ENCODE measurements around the gene ANTXRL.
A peak's percentile ranks its signal among the peaks of the same experiment; 100 is the strongest.
"Not testable (repeated sequence)": the region's sequence is repeated elsewhere in the genome, so short reads cannot be mapped to it uniquely, and the experiment has no call there.

Gene ANTXRL

DNA sequence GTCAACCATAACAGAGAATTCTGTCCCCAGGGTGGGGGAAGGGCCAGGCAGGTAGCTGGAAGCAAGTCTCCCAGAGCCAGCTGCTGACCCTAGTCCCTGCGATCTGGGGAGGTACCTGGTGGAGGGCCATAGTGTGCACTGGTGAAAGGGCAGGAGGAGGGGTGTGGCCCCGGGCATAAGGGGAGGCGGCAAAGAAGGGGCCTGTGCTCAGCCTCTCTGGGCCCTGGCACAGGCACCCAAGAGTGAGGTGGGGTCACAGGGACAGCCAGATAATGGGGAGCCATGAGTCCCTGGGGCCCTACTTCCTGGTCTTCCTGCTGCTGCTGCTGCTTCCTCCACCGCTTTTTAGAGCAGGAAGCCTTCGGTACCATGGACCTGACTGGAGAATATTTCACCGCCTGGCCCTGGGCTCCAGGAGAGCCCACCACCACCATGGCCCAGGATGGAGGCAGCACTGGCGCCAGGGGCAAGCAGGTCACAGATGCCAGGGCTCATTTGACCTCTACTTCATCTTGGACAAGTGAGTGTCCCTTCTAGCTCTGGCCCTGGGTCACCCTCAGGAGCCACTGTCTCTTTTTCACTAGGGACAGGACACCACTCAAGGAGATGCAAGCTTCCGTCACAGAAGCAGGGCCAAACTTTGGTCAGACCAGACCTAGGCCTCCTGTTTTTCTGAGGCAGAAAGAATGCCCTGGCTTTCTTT lies at the start of gene ANTXRL:
Gene ANTXRL, plus strand, starts transcription at position 7 of the 703 bp plus-strand sequence. Its CDS starts 266 bp downstream, at position 273.
- DNase-seq, result no peak

- no peak for DNase-seq
Measured at GRCh38 chr10:46237815-46238510, 48.8 kb upstream of the ANTXRL start.

- DNase-seq, result peak; percentile 55
Measured at GRCh38 chr10:46239247-46239646, 47.5 kb upstream of the ANTXRL start.

- DNase-seq, result no peak
Measured at GRCh38 chr10:46239993-46240683, 46.7 kb upstream of the ANTXRL start.

- no peak for DNase-seq
Measured at GRCh38 chr10:46240684-46241565, 45.9 kb upstream of the ANTXRL start.

GRCh38 chr10:46245381-46245900 lies 41.4 kb upstream of the ANTXRL start:
- no peak for DNase-seq

DNA sequence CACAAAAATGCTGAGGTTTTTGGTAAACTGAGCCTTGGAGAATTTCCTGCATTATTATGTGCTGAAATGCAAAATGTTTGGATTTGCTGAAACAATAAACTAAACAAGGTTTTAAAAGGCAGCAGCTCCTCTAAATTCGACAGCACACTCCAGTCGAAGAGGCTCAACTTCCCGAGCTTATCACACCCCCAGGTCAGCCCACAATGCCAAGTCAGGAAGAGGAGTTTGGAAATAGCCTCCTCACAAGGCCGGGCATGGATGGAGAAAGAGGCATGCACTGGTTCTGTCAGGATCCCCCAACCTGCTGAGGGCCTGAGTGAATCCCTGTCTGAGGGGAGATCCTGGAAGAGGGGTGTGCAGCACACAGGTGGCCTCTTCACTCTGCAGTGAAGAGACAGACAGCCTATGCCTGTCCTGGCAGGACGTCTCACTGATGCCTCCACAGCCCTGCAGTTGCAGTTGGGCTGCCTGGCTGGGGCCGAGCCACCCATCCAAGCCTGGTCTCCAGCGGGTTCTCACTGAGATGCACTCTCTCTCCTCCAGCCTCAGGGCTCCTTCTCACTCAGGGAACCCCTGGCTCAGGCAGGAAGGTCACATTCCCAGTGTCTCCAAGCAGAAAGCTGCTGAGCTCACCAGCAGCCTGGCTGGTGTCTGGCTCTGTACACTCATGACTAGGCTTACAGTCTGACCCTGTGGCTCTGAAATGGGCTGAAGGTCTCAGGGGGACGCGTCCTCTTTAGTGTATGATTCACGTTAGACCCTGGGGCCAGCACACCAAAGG lies 40.2 kb upstream of the ANTXRL start:
- DNase-seq, result not testable (repeated sequence)

DNA sequence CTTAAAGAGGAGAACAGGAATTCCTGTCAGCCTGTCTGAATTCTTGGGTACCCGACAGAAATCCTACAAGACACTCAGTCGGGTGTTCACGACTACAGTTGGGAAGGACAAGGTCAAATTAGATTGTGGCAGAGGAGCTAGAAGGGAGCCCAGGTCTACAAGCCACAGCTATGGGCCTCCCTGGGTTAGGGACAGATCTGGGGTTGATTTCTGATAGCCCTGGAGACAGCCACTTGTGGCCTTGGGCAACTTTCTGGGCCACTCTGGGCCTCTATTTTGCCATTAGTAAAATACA lies 39.7 kb upstream of the ANTXRL start:
- no peak for DNase-seq

DNA sequence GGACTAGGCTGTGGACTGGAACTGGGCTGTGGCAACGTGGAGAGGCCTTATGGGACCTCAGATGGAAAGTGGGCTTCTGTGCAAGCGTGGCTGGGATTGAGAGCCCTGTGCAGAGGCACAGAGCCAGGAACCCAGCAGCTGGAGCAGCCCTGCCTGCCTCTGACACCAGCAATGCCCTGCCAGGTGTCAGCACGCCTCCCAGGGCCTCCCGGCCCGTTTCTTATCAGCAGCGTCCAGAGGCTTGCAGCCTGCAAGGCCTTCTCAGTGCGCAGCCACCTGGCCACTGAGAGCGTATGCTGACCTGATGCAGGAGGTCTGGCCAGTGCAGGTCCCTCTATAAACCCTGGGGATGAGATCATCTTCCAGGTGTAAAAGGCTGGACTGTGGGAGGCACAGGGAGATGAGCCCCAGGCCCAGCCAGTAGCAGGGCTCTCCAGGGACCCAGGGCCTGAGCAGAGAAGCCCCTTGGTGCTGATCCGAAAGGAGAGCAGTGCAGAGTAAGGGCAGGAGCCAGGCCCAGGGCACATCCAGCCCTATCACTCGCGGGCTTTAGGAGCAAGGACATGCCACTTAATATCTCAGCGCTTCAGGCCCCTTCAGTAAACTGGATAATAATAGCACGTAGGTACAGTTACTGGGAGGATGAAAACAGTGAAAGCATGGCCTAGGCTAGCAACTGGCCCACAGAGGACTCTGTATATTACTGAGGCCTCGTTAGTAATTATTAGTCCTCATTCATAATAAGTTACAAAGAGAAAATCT lies 38.8 kb upstream of the ANTXRL start:
- peak; percentile 28 for DNase-seq

DNA sequence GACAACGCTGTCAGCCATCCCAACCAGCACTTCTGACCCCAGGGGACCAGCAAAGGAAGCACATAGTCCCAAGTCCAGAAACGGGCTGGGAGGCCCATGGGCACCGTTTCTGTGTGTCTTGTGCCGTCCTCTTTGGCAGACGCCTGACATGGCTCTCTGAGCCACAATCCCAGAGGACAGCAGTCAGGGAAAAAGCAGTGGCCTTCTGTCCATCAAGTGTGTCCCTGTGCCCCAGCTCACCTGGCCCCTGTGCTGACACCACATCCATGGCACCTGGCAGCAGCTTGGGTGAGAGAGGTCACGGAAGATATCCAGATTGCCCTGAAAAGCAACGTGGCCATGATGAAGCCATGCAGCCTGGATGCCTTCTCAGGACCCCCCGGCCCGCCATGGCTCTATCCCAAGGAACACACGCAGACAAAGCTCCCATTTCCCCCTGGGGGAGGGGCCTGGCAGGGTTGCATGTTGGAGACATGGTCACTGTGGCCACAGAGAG lies 38.1 kb upstream of the ANTXRL start:
- no peak for DNase-seq

DNA sequence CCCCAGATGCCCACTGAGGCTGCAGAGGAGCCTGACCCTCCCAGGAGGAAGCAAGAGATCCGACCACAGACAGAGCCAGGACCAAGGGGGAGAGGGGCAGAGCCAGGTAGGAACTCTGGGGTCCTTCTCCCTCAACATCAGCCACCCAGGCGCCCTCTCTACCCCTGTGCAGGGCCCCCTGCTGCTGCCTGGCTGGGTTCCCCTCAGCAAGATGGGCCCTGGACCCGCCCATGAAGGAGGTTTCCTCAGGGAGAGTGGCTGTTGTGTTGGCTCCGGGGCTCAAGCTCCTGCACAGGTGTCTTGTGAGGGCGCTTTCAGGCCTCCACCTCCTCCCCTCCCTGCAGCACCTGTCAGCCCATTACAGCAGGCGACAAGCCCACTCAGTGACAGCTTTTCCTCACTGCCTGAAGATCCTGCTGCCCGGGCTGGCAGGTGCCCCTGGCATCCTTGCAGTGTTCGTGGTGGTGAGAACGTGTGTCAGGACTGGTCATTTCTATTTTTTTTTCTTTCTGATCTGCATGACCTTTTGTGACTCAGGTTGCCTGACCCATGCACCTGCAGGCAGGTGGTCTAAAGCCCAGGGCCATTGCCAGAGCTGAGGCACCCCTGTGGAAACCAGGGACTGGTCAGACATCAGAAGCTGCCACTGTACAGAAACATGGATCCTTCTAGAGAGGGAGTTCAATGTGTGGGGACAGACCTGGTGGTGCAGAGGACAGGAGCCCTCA lies 37.0 kb upstream of the ANTXRL start:
- not testable (repeated sequence) for DNase-seq

DNA sequence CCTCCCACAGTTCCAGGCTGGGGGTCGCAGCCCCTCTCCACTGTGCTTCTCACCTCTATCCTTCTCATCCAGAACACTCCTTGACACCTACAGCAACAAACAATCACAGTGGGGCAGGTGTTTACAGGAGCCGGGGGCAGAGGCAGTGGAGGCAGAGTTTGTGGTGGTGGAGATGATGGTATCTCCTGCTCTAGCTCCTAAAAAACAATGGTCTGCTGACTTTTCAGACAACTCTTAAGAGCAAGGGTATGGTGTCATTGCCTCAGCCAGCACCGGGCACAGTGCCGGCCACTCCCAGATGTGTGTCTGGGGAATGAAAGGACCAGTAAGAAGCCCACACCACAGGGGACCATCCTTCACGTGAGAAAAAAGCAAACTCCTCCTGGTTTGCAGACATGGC lies 36.3 kb upstream of the ANTXRL start:
- DNase-seq, result peak; percentile 29

DNA sequence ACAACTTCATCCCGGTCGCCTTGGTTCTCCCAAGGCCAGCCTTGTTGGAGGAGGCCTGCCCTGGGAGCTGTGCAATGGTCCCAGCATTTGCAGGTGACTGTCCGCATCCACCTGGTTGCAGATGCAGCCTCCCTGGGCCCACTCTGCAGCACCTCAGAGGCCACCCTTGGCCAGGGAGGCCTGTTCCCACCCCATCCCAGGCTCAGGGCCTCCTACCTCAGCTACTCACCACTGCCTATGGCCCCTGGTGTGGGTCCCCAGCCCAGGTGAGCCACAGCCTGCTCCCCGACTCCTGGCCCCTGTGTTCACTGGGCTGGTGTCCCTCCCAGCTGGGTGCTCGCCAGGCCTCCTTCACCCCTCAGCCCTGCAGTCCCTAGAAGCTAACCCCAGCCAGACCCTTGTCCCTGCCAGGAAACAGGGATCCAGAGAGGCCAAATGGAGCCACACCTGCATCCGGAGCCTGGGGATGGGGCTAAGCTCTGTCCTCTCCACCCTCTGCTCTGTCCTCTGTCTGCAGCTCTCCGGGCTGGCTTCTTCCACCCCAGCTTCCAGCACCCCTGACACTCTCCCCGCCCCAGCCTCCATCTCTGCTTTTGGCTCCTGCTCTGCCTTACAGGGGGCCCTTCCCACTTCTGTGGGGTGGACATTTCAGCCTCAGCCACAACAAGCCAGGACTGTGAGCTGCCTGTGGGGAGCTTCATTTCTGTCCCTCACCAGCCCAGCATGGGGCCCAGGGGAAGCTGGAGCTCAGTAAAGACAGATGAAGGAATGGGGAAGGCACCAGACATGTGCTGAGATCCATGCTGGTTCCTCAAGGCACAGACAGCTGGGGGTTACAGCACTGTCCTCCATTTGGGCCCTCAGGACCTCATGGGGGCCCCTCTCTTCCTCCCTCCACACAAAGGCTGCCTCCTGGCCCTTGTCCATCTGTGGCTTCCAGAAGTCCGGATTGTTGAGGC lies 35.6 kb upstream of the ANTXRL start:
- no peak for DNase-seq

- DNase-seq, result no peak
Measured at GRCh38 chr10:46251857-46252847, 34.6 kb upstream of the ANTXRL start.

DNA sequence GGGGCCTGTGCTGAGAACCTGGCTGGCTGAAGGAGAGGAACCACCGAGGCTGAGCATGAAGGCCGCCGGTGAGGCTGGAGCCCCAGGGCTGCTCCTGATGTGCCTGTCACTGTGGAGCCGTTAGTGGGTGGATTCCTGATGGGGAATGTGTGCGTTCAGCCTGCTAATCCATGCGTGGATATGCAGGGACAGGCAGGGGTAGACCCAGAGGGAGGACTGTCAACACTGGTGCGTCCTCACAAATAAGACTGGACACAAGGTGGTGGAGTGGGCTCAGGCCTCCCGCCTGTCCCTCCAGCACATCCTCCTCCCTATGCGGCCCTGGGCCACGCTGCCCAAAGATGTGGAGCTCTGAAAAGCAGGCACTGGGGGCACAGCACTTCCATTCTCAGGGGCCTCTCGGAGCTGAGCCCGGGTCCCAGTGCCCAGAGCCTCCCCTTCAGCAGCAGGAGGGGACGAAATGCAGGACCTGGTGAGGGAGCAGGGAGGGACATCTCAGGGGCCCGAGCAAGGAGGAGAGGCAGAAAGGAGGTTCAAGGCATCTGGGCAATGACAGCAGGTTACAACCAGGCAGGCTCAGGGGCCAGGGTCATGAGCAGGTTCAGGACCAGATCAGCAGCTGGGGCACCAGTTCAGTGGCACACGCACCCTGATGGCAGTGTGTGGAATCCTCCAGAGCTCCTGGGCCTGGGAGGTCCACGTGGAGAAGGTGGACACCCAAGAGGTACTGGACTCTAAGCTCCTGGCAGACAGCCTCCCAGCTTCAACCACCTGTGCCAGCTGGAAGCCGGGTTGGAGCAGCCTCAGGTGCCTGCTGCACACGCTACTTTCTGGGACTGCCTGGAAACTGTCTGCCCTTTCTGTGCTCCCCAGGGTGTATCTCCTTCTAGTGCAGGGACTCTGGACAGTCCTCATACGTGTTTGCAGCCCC lies 33.5 kb upstream of the ANTXRL start:
- no peak for DNase-seq

DNA sequence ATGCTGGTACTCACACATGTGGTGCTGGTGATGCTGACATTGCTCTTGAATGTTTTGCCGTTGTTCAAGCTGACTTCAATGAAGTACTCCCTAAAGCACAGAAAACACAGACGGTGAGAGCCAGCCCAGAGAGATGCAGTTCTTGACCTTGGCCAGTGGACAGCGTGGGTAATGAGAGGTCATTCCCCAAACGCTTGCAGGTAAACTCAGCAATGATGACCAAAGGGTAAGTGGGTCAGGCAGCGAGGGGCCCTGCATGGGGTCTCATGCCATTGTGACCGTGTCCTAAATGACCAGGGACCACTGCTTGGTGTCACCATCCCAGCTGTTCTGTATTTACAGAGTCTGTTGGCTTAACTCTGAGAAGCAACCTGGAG lies 32.8 kb upstream of the ANTXRL start:
- DNase-seq, result no peak

DNA sequence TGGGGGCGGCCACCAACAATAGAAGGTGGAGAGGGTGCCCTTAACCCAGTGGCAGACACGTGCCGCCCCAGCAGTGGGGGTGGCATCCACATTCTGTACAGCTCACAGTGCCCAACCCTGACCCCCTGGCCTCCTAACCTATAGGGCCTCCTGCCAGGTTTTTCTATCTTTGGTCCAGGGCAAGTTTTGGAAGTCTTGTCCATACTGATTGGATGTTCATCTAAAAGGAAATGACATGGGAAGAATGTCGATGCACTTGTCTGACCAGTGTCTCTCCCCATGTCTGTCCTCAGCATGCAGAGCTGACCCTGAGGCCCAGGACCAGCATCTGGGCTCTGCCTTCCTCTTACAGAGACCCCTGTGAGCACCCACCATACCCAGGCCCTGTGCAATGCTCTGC lies 32.3 kb upstream of the ANTXRL start:
- DNase-seq, result no peak
